ENCODE data around the gene PTPN4. TPM values are rescaled to one million over a fixed set of nuclear protein-coding genes. Genes with fewer than 3 reads are reported as not detected.

PTPN4 gene
- total and polyA plus RNA-seq, 2 of the 13 experiments (the other 11 are each of a cell fraction or from before 2014, with no cell fraction given): 20.3 to 34.6 TPM

DNA sequence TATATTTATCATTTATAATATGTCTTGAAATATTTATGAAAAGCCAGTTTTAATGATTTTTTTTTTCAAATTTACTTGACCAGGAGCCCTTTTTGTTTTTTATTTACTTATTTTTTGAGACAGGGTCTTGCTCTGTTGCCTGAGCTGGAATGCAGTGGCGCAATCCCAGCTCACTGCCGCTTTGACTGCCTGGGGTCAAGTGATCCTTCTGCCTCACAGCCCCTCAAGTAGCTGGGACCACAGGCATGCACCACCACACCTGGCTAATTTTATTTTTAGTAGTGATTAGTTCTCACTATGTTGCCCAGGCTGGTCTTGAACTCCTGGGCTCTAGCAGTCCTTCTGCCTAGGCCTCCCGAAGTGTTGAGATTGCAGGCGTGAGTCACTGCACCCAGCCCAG lies 258.8 kb downstream of the PTPN4 start (continued):
- TF ChIP-seq, protein P1, sequence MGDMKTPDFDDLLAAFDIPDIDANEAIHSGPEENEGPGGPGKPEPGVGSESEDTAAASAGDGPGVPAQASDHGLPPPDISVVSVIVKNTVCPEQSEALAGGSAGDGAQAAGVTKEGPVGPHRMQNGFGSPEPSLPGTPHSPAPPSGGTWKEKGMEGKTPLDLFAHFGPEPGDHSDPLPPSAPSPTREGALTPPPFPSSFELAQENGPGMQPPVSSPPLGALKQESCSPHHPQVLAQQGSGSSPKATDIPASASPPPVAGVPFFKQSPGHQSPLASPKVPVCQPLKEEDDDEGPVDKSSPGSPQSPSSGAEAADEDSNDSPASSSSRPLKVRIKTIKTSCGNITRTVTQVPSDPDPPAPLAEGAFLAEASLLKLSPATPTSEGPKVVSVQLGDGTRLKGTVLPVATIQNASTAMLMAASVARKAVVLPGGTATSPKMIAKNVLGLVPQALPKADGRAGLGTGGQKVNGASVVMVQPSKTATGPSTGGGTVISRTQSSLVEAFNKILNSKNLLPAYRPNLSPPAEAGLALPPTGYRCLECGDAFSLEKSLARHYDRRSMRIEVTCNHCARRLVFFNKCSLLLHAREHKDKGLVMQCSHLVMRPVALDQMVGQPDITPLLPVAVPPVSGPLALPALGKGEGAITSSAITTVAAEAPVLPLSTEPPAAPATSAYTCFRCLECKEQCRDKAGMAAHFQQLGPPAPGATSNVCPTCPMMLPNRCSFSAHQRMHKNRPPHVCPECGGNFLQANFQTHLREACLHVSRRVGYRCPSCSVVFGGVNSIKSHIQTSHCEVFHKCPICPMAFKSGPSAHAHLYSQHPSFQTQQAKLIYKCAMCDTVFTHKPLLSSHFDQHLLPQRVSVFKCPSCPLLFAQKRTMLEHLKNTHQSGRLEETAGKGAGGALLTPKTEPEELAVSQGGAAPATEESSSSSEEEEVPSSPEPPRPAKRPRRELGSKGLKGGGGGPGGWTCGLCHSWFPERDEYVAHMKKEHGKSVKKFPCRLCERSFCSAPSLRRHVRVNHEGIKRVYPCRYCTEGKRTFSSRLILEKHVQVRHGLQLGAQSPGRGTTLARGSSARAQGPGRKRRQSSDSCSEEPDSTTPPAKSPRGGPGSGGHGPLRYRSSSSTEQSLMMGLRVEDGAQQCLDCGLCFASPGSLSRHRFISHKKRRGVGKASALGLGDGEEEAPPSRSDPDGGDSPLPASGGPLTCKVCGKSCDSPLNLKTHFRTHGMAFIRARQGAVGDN (CRISPR knock-in tag; IDR thresholded peaks at IDR 0.05): peak; percentile 10; the same call in 1 of the 2 replicates
- TF ChIP-seq TEAD3 (CRISPR knock-in tag; optimal IDR thresholded peaks at IDR 0.05; ENCODE audit: borderline replicate concordance): peak; percentile 85
- no peak for TF ChIP-seq ZFP90 (CRISPR knock-in tag; IDR thresholded peaks at IDR 0.05; ENCODE audit: borderline replicate concordance)
- TF ChIP-seq, protein P2, sequence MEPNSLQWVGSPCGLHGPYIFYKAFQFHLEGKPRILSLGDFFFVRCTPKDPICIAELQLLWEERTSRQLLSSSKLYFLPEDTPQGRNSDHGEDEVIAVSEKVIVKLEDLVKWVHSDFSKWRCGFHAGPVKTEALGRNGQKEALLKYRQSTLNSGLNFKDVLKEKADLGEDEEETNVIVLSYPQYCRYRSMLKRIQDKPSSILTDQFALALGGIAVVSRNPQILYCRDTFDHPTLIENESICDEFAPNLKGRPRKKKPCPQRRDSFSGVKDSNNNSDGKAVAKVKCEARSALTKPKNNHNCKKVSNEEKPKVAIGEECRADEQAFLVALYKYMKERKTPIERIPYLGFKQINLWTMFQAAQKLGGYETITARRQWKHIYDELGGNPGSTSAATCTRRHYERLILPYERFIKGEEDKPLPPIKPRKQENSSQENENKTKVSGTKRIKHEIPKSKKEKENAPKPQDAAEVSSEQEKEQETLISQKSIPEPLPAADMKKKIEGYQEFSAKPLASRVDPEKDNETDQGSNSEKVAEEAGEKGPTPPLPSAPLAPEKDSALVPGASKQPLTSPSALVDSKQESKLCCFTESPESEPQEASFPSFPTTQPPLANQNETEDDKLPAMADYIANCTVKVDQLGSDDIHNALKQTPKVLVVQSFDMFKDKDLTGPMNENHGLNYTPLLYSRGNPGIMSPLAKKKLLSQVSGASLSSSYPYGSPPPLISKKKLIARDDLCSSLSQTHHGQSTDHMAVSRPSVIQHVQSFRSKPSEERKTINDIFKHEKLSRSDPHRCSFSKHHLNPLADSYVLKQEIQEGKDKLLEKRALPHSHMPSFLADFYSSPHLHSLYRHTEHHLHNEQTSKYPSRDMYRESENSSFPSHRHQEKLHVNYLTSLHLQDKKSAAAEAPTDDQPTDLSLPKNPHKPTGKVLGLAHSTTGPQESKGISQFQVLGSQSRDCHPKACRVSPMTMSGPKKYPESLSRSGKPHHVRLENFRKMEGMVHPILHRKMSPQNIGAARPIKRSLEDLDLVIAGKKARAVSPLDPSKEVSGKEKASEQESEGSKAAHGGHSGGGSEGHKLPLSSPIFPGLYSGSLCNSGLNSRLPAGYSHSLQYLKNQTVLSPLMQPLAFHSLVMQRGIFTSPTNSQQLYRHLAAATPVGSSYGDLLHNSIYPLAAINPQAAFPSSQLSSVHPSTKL (CRISPR knock-in tag; IDR thresholded peaks at IDR 0.05): peak; percentile 10; the same call in 1 of the 2 replicates
- TF ChIP-seq AHR (CRISPR knock-in tag; IDR thresholded peaks at IDR 0.05): no peak
- no peak for TF ChIP-seq BRD4 (CRISPR knock-in tag; IDR thresholded peaks at IDR 0.05)
- TF ChIP-seq ZNF747 (CRISPR knock-in tag; IDR thresholded peaks at IDR 0.05; ENCODE audit: borderline replicate concordance): no peak
- TF ChIP-seq ZNF790 (CRISPR knock-in tag; IDR thresholded peaks at IDR 0.05; ENCODE audit: borderline replicate concordance): no peak
- TF ChIP-seq, protein P3, sequence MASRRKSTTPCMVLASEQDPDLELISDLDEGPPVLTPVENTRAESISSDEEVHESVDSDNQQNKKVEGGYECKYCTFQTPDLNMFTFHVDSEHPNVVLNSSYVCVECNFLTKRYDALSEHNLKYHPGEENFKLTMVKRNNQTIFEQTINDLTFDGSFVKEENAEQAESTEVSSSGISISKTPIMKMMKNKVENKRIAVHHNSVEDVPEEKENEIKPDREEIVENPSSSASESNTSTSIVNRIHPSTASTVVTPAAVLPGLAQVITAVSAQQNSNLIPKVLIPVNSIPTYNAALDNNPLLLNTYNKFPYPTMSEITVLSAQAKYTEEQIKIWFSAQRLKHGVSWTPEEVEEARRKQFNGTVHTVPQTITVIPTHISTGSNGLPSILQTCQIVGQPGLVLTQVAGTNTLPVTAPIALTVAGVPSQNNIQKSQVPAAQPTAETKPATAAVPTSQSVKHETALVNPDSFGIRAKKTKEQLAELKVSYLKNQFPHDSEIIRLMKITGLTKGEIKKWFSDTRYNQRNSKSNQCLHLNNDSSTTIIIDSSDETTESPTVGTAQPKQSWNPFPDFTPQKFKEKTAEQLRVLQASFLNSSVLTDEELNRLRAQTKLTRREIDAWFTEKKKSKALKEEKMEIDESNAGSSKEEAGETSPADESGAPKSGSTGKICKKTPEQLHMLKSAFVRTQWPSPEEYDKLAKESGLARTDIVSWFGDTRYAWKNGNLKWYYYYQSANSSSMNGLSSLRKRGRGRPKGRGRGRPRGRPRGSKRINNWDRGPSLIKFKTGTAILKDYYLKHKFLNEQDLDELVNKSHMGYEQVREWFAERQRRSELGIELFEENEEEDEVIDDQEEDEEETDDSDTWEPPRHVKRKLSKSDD (CRISPR knock-in tag; IDR thresholded peaks at IDR 0.05; ENCODE audit: low read depth): no peak
- TF ChIP-seq CEBPG (CRISPR knock-in tag; IDR thresholded peaks at IDR 0.05): peak; percentile 74; the same call in 1 of the 2 replicates
- no peak for TF ChIP-seq DNMT3B (CRISPR knock-in tag; conservative IDR thresholded peaks at IDR 0.05)
- TF ChIP-seq ZBTB7B (CRISPR knock-in tag; IDR thresholded peaks at IDR 0.05): 0 out of 2 replicates have a peak, but pooled peaks have one; percentile 33
- TF ChIP-seq, protein P4, sequence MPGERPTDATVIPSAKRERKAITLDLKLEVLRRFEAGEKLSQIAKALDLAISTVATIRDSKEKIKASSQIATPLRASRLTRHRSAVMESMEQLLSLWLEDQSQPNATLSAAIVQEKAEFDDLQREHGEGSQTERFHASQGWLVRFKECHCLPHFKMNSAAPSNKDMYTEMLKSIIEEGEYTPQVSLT (CRISPR knock-in tag; IDR thresholded peaks at IDR 0.05; ENCODE audit: borderline replicate concordance, low read depth): no peak
- peak; percentile 22; the same call in 1 of the 2 replicates for TF ChIP-seq SAP130 (CRISPR knock-in tag; IDR thresholded peaks at IDR 0.05; ENCODE audit: low read depth)
- TF ChIP-seq ZBTB3 (CRISPR knock-in tag; IDR thresholded peaks at IDR 0.05; ENCODE audit: borderline replicate concordance, low read depth): no peak
- TF ChIP-seq KLF6 (CRISPR knock-in tag; IDR thresholded peaks at IDR 0.05): no peak
- no peak for TF ChIP-seq ZIK1 (CRISPR knock-in tag; IDR thresholded peaks at IDR 0.05; ENCODE audit: borderline replicate concordance, low read depth)

Data from HepG2 (cell line).